Limb (tissue), 2 donors: ENCODE measurements around the gene PDE1C.

Experiments used
- DNase-seq, 2 donors: peaks; one replicate each; pipeline ENCODE4 v3.0.0-alpha.2; 2016; ENCODE audit errors: extremely low spot score in 2 of 2

Gene PDE1C

DNA sequence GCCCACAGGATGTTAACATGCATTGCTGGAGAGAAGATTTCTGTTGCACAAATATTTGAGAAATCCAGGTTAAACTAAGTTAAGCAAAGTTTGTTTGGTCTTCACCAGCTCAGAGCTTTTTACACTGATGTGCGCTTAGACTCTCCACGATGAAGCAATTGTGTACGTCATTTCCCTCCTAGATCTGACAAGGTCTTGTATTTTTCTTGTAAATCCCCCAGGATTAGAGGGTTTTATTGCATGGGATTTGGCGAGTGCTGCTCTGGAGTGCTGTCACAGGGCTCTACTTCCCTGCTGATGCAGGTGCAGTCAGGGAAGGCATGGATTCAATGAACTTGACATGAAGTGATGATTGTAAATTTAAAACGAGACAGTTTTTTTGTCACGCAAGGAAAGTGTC is 173.3 kb downstream of the PDE1C start:
- DNase-seq, result no peak

DNA sequence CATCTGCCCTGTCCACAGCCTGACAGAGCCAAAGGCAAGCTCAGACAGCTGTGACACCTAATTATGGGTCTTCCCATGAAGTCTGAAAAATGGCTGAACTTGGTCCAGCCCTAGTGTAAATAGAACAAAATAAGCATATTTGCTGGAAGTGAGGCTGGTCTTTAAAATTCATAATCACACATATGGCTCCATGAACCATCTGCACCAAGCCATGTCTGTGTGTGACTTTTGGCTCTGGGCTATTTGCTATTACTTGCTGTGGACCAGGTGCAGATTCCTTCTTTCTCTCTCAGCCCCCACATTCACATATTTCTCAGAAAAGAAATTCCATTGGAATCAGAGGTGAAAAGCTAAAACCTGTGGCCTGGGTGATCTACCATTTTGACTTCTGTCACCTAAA is 175.9 kb downstream of the PDE1C start:
- DNase-seq, result no peak

DNA sequence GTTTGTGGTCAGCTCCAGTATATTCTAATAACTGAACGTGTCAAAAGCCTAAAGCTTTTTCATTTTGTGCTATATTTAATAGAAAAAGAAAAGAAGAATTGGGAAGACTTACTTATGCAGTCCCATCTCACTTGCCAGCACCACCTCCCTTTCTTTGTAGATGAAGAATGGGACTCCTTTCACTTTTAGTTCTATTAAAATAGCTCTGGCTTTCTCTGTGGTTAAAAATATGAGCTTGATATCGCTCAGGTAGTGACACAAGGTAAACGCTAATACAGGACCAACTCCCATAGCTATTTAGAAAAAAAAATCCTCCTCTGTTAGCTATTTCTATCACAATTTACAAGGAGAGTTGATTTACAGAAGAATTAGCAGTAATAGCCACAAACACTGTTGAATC is 176.8 kb downstream of the PDE1C start:
- DNase-seq, result no peak

DNA sequence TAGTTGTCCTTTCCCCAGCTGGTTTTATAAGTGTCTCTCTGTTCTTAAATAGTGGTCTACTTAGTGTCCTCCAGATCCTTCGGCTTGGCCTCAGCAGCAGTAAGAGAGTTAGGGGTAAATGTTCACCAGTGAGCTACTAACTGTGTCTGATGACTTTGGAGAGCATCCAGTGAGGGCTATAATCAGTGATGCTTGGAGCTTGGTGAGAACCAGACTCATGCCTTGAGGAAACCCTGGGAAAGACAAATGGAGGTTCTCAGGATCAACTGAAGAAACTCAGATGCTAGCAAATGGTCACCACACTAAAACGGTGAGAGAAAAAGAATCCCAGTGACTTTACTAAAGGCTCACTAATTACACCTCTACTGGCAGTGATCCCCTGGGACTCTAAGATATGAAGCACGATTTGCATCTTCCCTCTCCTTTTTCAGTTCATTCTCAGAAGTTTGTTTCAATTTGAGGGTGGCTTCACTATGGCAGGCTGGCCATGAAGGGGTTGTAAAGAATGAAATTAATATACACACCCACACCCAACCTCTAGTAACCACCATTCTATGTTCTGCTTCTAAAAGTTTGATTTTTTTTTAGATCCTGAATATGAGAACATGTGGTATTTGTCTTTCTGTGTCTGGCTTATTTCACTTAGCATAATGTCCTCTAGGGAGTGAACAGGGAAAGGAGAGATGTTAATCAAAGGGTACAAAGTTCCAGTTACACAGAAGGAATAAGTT is 177.9 kb downstream of the PDE1C start:
- no peak for DNase-seq

DNA sequence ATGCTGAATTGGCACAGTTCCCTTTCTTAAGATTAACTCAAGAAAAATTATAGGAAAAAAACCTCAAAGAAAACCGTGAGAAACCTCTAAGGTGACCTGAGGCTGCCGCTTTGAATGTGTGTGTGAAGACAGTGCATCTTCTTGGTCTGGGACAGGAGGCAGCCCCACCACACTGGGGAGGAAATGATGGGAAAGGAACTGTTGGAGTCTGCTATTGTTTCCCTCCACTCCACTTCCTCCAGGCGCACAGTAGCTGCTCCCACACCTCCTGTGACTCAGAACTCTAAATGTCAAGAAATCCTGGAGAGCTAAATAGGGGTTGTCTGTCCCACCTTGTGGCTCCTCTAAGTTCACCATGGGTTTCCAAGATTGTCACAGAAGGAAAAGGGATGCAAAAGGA is 179.4 kb downstream of the PDE1C start:
- DNase-seq, result no peak

DNA sequence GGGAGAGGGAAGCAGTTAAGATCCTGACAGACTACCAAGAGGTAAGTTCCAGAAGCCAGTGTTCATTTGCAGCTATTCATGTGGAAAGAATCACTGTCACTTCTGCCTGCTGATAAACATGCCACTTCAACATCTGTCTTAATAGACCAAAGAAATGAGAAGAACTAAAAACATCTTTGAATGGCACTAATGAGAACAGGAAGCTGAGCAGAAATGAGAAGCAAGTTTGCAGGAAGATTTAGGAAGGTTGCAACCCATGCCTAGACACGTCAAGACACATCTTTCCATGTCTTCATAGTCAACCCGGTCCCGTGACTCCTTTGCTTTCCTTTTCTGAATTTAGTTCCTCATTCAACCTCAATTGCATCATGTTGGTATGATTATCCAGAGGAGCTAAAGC is 180.0 kb downstream of the PDE1C start:
- DNase-seq, result no peak

DNA sequence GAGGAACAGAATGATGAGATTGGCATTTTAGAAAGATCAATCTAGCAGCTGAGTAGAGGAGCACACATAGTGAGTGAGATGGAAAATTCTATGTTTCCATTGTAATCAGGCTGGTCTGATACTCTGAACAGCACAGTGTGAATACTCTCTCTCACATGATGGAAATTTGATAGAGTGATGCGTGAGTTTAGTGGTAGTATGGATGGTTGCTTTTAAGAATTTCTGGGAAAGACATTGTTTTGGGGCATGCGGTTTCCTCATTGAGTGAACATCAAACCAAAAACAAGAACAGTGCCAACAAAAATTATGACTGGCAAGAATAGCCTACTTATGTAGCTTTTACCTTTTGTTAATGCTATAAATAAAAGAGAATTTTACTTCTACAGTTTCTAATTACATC is 183.2 kb downstream of the PDE1C start:
- DNase-seq, result no peak

DNA sequence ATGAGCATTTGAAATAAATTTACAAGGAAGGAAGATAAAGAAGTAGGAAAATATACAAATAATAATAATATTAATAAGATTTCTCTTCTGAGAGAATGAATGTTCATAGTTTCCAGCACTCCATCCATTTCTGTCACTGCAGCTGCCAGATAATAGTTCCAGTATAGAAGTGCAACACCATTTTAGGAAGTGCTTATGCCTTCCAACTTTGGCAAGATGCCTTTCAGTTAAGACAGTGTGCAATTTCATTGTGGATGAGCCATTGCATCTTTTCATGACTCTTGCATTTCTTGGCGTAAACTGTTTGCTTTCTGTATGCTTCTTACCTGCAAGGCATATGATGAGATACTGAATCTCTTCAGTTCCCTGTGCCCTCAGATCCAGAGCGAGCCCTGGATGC is 185.0 kb downstream of the PDE1C start:
- no peak for DNase-seq

DNA sequence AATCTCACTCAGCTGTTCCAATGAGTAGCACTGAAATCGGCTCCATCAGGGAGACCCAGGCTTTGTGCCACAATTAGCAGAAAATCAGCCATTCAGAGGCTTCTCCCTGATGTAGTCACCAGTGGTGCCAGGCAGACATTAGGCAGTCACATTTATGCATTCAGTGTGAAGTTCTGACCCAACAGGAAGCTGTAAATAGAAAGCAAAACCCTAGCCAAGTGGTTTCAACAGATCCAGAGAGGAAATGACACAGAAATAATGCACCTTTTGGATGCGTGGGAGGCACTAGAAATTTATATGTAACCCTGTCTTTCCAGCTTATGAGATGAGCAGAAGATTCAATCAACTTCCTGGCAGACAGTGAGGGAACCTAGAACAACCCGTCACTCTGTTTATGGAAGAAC is 186.4 kb downstream of the PDE1C start:
- DNase-seq, result no peak

DNA sequence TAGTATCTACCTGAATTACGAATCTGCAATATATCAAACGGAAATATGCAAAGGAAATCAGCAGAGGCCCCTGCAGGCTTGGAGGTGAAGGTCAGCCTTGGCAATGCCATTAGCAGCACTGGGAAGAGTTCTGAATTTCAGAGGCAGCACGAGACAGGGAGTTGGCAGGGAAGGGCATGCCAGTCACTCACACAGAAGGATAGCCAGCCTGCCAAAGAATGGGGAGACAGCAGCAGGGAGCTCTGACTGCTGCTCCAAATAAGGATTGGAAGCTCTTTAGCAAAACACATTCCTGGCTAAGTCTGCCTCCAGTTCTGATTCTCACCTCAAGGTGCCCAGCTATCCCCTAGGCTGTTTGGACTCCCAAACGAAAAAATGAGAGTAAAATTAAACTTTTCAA is 188.0 kb downstream of the PDE1C start:
- no peak for DNase-seq

DNA sequence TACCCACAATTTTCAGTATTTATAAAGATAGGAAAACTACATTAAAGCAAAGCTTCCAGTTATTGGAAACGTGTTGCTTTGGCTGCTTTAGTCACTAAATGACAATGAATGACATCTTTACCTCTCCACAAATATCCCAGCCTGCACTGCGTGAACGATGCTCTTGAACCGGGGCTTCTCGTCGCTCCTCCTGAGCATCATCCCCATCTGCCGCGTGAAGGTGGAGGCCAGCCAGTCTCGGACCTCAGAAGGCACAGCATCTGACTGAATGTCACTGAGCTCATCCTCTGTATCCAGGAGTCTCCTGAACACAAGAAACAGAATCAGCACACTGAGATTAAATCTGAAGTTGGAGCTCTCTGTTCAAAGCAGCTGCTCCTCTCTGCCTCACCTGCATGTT is 191.3 kb downstream of the PDE1C start:
- DNase-seq, result no peak

DNA sequence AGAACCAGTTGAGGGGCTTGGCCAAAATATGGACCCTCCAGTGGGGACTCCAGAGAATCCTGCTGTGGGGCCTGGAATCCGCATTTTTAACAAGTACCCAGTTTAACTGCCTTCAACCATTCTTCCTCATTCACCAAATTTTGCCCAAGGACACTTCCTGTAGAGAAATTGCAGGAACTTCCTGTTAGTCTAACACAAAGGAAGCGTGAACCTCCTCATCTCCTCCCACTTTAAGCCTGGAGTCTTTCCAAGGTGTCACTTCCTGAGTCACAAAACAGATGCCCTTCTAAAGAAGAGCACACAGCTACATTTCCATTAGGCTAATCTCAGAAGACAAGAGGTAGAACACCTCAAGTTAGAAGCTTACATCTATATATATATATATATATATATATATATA is 194.8 kb downstream of the PDE1C start:
- no peak for DNase-seq

DNA sequence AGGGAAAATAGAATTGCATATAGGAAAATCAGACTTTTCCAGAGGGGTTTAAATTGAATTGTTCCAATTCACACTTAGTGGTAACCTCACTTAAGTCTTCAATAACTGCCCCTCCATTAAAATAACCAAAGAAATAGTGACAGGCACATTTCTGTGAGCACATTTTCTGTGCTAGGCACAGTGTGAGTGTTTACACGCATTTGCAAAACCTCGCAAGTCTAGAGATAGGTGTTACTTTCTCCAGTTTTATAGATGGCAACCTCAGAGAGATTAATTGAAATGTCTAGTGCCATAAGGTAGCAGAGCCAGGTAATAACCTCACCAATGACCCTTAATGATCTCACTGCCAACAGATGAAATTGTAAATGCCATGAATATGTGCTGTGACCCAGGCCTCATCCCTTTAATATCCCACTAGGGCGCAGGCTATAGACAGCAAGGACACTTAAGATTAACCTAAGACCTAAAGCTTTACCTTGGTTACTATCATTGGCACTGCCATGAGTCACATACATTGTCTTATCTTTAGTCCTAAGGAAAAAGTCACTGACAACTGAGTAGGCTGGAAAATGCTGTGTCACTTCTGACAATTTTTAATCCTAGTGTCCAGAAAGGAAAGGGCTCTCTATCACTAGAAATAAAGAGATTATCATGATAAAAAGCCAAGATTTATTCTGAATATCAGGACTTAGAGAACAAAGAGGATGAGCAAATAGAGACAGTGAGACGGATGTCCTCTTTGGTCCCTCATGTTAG is 195.4 kb downstream of the PDE1C start:
- DNase-seq, result no peak

DNA sequence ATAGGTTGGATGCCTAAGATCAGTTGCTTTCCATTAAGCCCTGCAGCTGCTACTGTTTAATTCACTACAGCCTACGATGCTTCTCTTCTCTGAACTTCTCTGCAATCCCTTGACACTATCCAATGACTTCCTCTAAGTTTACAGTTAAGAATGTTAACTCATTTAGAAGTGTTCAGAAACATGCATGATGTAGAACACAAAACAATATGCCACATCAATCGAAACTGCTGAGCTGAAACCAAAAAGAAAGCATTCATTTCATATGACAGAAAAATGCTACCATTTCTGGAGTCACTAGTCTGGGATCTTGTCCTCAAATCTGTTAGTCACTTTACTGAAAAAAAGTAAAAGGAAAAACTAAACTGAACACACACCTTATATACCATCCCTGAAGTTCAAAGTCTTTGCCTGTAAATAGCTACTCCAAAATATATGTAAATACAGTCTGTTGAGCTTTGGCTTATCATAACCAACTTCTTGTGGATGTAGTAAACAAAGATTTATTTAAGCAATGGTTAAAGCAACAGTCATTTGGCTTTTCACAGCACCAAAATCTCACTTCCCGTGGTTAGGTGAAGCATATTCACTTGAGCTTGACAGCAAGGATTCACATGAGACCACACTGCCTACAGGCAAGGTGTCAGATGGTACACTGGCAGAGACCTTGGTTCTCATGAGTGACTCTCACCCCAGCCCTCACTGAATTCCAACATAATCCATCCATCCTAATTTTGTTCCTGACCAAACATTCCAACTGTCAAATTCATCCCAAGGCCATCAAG is 196.2 kb downstream of the PDE1C start:
- DNase-seq, result no peak

DNA sequence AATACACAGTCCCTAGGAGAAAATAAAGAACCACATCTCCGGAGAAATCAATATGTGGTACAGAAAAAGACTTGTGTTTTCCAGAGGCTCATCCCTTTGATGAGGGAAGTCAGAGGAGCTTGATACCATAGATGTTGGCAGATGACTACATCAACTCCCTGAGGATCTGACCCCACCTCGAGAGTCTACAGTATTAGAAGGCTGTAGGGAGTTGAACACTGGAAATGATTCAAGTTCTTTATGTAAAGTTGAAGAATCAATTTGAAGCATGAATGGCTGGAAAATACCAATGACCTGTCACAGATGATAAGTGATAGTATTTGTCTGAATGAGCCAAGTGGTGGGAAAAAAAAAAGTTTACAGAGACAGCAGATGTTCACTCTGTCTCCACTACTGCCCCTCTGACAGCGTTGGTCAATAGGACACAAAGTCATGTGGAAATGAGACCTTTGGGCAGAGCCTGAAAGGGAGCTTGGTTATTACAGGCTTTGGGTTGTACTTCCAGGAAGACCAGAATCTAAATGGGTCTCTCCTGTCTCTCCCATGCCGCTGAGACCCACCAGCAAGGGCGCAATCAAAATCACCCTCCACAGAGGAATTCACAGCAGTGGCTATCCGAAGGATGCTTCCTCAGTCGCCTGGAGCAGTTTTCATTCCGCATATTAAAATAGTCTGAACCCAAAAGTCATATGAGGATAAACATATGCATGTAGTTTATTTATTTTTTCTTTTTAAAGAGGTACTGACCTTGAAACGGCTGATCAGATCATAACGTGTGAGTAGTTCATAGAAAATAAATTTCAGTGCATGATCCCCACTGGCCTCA is 197.4 kb downstream of the PDE1C start:
- DNase-seq, result no peak

DNA sequence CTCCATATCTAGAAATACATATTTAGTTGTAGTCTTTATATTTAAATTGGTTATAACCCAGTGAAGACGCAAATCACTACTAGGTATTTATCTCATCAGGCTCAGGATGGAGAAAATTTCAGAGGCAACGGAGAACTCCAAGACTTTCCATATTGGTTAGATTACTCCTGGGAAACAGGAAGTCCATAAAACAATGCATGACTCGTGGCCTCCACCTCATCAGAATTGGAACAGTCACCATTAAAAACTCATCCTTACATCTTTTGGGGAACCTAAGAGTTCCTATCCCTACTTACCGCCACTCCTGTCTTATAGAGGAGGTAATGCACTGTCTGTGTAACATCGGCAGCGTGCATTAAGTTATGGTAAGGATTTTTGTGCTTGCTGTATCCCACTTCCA is 205.6 kb downstream of the PDE1C start:
- no peak for DNase-seq

DNA sequence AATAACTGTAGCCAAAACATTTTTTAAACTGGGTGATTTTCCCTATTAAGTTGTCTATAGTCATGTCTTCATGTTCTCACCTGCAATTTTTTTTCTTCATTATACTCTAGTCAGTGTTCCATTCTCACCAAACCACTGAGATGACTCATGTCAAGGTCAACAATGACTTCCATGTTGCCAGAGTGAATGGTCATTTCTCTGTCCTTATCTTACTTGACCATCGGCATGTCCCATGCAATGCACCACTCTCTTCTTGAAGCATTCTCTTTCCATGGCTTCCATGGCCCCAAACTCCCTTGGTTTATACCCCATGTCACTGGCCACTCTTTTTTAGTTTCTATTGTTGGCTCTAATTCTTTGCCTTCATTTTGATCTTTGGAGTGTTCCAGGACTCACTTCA is 209.3 kb downstream of the PDE1C start:
- no peak for DNase-seq

DNA sequence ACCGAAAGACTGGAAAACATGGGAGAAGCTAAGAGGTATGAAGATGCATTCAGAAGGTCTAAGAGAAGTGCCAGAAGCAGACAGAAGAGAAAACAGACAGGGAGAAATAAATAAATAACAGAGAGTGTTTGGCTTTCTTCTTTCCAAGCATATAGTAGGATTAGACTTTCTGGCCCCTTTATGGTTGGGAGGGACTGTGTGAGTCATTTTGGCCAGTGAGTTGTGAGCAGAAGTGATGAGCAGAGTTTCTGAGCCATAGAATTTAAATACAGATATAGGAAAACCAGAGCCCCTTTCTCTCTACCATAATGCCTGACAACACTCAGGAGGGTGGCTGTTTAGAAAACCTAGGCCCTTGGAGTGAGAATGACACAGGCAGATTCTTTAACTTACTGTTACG is 212.2 kb downstream of the PDE1C start:
- DNase-seq, result no peak

DNA sequence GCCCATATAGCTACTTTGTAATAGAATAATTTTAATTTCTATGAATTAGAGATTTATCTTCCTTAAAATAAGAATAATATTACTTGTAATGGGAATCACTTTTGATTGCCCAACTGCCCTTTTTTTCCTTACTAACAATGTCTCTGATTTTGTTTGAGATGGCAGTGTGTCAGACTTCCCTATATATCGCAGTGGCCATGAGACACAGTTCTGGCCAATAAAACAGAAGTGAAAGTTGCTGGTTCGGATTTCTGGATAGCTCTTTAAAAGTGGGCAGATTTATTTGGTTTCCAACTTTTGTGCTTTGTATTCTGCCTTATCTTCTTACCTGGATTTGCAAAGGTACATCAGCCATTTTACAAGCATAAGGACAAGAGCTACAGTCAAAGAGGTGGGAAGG is 213.0 kb downstream of the PDE1C start:
- no peak for DNase-seq

DNA sequence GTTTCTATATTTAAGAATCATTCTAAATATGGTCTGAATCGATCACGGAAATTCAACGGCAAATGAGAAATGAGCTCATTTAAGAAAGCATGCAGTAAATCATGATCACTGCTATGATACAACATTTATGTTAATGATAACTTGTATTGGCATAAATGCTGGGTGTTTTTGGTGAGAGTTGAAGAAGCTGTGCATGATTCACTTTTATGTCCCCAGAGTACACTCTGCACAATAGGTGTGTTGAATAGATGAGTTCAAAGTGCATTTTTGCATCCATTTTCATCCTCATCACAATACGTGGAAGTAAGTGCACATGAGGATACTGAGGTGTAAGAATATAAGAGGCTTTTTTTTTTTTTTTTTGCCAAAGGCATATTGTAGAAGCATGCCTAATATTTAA is 213.9 kb downstream of the PDE1C start:
- DNase-seq, result no peak

DNA sequence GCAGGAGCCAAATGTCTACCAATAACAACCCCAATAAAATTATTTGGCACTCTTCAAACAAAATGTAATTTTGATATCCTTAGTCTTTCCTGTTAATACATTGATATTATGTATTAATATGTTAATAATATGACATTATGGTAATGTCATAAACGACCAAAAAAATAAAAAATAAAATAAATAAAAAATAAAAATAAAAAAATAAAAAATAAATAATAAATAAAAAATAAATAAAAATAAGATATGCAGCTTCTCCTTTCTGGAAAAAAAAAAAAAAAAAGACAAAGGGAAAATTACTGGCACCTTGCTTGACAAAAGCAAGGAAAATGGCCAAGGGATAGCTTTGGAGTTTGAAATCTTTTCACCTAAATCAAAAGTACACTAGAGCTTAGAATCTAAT is 214.7 kb downstream of the PDE1C start:
- DNase-seq, result no peak

DNA sequence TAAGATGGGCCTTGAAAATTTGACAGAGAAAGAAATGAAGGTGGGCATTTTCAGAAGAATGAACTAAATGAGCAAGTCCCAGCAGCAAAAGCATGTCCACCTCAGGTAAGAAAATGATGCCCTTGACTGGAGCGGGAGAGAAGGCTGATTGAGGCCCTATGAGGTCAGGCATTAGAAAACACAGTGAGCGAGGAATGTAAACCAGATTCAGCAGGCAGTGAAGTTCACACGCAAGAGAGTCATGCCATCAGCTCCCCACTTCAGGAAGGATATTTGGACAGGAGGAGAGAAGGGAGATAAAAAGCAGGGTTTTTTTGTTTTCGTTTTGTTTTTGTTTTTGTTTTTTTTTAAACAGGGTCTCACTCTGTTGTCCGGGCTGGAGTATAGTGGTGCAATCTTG is 216.8 kb downstream of the PDE1C start:
- no peak for DNase-seq
